Measurements from ENCODE around the gene NNT. TPM values are rescaled to one million over a fixed set of nuclear protein-coding genes. Genes with fewer than 3 reads are reported as not detected.

NNT gene
- total and polyA plus RNA-seq, 2 of the 13 experiments (the other 11 are each of a cell fraction or from before 2014, with no cell fraction given) = 21.1 to 58.0 TPM

DNA sequence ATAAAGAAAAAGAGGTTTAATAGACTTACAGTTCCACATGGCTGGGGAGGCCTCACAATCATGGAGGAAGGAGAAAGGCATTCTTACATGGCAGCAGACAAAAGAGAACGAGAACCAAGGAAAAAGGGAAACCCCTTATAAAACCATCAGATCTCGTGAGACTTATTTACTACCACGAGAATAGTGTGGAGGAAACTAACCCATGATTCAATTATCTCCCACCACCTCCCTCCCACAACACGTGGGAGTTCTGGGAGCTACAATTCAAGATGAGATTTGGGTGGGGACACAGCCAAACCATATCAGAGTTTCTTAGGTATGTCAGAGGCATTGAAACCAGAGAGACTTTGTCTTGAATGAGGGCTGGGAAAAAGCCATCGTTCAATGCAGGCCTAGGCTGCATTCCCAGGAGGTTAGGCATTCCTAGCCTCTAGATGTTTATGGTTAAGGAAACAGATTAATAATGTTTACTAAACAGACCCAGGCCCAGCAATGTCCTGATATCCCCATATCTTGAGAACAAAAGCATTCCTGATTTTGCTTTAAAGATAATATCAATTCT, 38.6 kb upstream of the NNT start:
- ATAC-seq (no peak), FAIRE-seq (no peak), DNase-seq (ENCODE audit: low spot score) (no peak)
- in situ Hi-C loops (cut with HindIII; ENCODE audit: extremely low pct_ligation_motif_present, low pct_unique_long_range_greater_than_20kb) (no loop called here), intact Hi-C loops (cut with micrococcal nuclease; ENCODE audit: unreplicated experiment) (no loop called here)
- Histone ChIP-seq H3K36me3 (replicated peaks in 1 of 2; ENCODE audit: control insufficient read depth in 1 of 2, insufficient read depth in 2 of 2, low read length in 2 of 2) (no peaks in the 10 kb centered on the region), H3K27me3 (ENCODE audit: control insufficient read depth in 1 of 2, insufficient read depth in 2 of 2, low read length in 2 of 2) (no peaks in the 10 kb centered on the region; a peak in 1 of 5 replicates), H3K9ac (ENCODE audit: insufficient read depth, low read depth, low read length) (no peak overlapping the region), H2AFZ (ENCODE audit: low read length) (no peak overlapping the region), H3K9me3 (ENCODE audit: low read length) (no peaks in the 10 kb centered on the region), H3K4me2 (ENCODE audit: low read depth, low read length) (no peak overlapping the region; the same call in 1 of the 2 replicates), H3K27ac (ENCODE audit: extremely low read length, insufficient read depth, low read length) (no peak overlapping the region), H3K79me2 (ENCODE audit: insufficient read depth, low read length) (no peaks in the 10 kb centered on the region), H3K4me1 (ENCODE audit: insufficient read depth, low read length) (peaks cover 6% of the 10 kb centered on the region; the same call in 1 of the 2 replicates), H3K4me3 (replicated peaks in 1 of 3; ENCODE audit: insufficient read depth in 1 of 3, low read depth in 2 of 3, low read length in 3 of 3) (no peak overlapping the region), H4K20me1 (ENCODE audit: insufficient read depth, low read length) (no peaks in the 10 kb centered on the region)
- WGBS (ENCODE audit: low lambda C conversion rate) = 41% methylated on average over 5 of the region's 5 CpGs
- no TSS peak for BruUV-seq (replicated peaks)
- TF ChIP-seq, protein P1, sequence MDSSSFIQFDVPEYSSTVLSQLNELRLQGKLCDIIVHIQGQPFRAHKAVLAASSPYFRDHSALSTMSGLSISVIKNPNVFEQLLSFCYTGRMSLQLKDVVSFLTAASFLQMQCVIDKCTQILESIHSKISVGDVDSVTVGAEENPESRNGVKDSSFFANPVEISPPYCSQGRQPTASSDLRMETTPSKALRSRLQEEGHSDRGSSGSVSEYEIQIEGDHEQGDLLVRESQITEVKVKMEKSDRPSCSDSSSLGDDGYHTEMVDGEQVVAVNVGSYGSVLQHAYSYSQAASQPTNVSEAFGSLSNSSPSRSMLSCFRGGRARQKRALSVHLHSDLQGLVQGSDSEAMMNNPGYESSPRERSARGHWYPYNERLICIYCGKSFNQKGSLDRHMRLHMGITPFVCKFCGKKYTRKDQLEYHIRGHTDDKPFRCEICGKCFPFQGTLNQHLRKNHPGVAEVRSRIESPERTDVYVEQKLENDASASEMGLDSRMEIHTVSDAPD (CRISPR knock-in tag; IDR thresholded peaks at IDR 0.05) = no peak
- TF ChIP-seq, protein P2, sequence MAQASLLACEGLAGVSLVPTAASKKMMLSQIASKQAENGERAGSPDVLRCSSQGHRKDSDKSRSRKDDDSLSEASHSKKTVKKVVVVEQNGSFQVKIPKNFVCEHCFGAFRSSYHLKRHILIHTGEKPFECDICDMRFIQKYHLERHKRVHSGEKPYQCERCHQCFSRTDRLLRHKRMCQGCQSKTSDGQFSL (CRISPR knock-in tag; IDR thresholded peaks at IDR 0.05) = no peak
- TF ChIP-seq, protein P3, sequence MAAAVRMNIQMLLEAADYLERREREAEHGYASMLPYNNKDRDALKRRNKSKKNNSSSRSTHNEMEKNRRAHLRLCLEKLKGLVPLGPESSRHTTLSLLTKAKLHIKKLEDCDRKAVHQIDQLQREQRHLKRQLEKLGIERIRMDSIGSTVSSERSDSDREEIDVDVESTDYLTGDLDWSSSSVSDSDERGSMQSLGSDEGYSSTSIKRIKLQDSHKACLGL (CRISPR knock-in tag; IDR thresholded peaks at IDR 0.05) = no peak
- no peak for TF ChIP-seq KLF15 (CRISPR knock-in tag; IDR thresholded peaks at IDR 0.05; ENCODE audit: borderline replicate concordance)
- TF ChIP-seq NCOA5 (CRISPR knock-in tag; IDR thresholded peaks at IDR 0.05) = no peak
- no peak for TF ChIP-seq ARHGAP35 (CRISPR knock-in tag; IDR thresholded peaks at IDR 0.05; ENCODE audit: borderline replicate concordance)
- TF ChIP-seq, protein P4, sequence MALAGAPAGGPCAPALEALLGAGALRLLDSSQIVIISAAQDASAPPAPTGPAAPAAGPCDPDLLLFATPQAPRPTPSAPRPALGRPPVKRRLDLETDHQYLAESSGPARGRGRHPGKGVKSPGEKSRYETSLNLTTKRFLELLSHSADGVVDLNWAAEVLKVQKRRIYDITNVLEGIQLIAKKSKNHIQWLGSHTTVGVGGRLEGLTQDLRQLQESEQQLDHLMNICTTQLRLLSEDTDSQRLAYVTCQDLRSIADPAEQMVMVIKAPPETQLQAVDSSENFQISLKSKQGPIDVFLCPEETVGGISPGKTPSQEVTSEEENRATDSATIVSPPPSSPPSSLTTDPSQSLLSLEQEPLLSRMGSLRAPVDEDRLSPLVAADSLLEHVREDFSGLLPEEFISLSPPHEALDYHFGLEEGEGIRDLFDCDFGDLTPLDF (CRISPR knock-in tag; IDR thresholded peaks at IDR 0.05) = no peak
- no peak for TF ChIP-seq ATF1 (CRISPR knock-in tag; IDR thresholded peaks at IDR 0.05)
- no peak for TF ChIP-seq NR2C2 (CRISPR knock-in tag; IDR thresholded peaks at IDR 0.05; ENCODE audit: borderline replicate concordance)
- TF ChIP-seq, protein P5, sequence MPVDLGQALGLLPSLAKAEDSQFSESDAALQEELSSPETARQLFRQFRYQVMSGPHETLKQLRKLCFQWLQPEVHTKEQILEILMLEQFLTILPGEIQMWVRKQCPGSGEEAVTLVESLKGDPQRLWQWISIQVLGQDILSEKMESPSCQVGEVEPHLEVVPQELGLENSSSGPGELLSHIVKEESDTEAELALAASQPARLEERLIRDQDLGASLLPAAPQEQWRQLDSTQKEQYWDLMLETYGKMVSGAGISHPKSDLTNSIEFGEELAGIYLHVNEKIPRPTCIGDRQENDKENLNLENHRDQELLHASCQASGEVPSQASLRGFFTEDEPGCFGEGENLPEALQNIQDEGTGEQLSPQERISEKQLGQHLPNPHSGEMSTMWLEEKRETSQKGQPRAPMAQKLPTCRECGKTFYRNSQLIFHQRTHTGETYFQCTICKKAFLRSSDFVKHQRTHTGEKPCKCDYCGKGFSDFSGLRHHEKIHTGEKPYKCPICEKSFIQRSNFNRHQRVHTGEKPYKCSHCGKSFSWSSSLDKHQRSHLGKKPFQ (CRISPR knock-in tag; IDR thresholded peaks at IDR 0.05; ENCODE audit: insufficient replicate concordance) = no peak
- TF ChIP-seq SMYD3 (CRISPR knock-in tag; IDR thresholded peaks at IDR 0.05) = no peak
- TF ChIP-seq, protein P6, sequence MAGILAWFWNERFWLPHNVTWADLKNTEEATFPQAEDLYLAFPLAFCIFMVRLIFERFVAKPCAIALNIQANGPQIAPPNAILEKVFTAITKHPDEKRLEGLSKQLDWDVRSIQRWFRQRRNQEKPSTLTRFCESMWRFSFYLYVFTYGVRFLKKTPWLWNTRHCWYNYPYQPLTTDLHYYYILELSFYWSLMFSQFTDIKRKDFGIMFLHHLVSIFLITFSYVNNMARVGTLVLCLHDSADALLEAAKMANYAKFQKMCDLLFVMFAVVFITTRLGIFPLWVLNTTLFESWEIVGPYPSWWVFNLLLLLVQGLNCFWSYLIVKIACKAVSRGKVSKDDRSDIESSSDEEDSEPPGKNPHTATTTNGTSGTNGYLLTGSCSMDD (CRISPR knock-in tag; IDR thresholded peaks at IDR 0.05) = no peak
- CTCF ChIA-PET (ENCODE audit: low intra/inter-chr PET ratio, low total read pairs) = no interaction called here
- POLR2A ChIA-PET = no interaction called here

Measured in HepG2 (cell line).